ENCODE measurements around the gene GRID1. TPM values are rescaled to one million over a fixed set of nuclear protein-coding genes. Genes with fewer than 3 reads are reported as not detected.

GRID1 gene
- total RNA-seq, 4 donors from 2014 or later, result 0.40 to 1.9 (median 1.00) TPM

DNA sequence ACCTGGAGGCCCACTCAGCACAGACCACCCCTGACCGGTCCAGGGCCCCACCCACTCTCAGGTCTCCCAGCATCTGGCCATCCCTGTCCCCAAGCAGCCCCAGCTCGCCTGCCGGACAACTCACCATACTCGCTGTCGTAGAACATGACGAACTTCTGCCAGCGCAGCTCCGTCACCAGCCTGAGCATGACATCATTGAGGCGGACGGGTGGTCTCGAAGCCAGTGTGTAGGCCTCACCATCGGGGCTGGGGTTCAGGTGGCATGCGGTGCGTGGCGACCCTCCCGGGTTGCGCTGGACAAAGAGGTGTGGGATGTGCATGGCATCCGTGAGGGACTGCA lies 160.4 kb downstream of the GRID1 start:
- no peak overlapping the region for H3K4me3 ChIP-seq
- intact Hi-C loops (cut with DNase I; ENCODE audit: low total_unique reads) (no loop called here), in situ Hi-C loops (cut with MboI; ENCODE audit: low pct_ligation_motif_present in 1 of 4, low pct_unique_long_range_greater_than_20kb in 1 of 4, low sequenced_read_pairs in 3 of 4) (no loop called here)
- DNase-seq, result no peak
- no peaks in the 10 kb centered on the region for H3K36me3 ChIP-seq
- no peaks in the 10 kb centered on the region for H3K27me3 ChIP-seq
- H3K4me1 ChIP-seq, result no peaks in the 10 kb centered on the region
- no peak overlapping the region for H3K27ac ChIP-seq
- no peaks in the 10 kb centered on the region for H3K9me3 ChIP-seq
- 88 to 94% methylated on average over 7 to 18 of the region's 18 CpGs for WGBS, 2 donors (ENCODE audit: low coverage in 1 of 2)
- no peak for TF ChIP-seq EP300 (IDR thresholded peaks at IDR 0.05; ENCODE audit: low read depth)
- TF ChIP-seq POLR2AphosphoS5 (IDR thresholded peaks at IDR 0.05), result no peak
- TF ChIP-seq, protein P1, sequence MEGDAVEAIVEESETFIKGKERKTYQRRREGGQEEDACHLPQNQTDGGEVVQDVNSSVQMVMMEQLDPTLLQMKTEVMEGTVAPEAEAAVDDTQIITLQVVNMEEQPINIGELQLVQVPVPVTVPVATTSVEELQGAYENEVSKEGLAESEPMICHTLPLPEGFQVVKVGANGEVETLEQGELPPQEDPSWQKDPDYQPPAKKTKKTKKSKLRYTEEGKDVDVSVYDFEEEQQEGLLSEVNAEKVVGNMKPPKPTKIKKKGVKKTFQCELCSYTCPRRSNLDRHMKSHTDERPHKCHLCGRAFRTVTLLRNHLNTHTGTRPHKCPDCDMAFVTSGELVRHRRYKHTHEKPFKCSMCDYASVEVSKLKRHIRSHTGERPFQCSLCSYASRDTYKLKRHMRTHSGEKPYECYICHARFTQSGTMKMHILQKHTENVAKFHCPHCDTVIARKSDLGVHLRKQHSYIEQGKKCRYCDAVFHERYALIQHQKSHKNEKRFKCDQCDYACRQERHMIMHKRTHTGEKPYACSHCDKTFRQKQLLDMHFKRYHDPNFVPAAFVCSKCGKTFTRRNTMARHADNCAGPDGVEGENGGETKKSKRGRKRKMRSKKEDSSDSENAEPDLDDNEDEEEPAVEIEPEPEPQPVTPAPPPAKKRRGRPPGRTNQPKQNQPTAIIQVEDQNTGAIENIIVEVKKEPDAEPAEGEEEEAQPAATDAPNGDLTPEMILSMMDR (IDR thresholded peaks at IDR 0.05), result no peak
- no peak for TF ChIP-seq POLR2A (IDR thresholded peaks at IDR 0.05)

GRCh38 chr10:86205306-86206239 lies 161.0 kb downstream of the GRID1 start:
- DNase-seq, result no peak
- Histone ChIP-seq H3K9me3 (no peaks in the 10 kb centered on the region), H3K4me1 (no peaks in the 10 kb centered on the region), H3K27ac (no peak overlapping the region), H3K4me3 (no peak overlapping the region), H3K27me3 (no peaks in the 10 kb centered on the region), H3K36me3 (no peaks in the 10 kb centered on the region)
- TF ChIP-seq POLR2A (IDR thresholded peaks at IDR 0.05) (no peak), POLR2AphosphoS5 (IDR thresholded peaks at IDR 0.05) (no peak), EP300 (IDR thresholded peaks at IDR 0.05; ENCODE audit: low read depth) (no peak)
- TF ChIP-seq, protein P1 (IDR thresholded peaks at IDR 0.05), result no peak
- in situ Hi-C loops (cut with MboI; ENCODE audit: low pct_ligation_motif_present in 1 of 4, low pct_unique_long_range_greater_than_20kb in 1 of 4, low sequenced_read_pairs in 3 of 4), result no loop called here
- intact Hi-C loops (cut with DNase I; ENCODE audit: low total_unique reads), result no loop called here
- 61% methylated on average over 7 of the region's 7 CpGs; no CpG with 5 or more reads in 1 of the 2 donors for WGBS, 2 donors (ENCODE audit: low coverage in 1 of 2)

DNA sequence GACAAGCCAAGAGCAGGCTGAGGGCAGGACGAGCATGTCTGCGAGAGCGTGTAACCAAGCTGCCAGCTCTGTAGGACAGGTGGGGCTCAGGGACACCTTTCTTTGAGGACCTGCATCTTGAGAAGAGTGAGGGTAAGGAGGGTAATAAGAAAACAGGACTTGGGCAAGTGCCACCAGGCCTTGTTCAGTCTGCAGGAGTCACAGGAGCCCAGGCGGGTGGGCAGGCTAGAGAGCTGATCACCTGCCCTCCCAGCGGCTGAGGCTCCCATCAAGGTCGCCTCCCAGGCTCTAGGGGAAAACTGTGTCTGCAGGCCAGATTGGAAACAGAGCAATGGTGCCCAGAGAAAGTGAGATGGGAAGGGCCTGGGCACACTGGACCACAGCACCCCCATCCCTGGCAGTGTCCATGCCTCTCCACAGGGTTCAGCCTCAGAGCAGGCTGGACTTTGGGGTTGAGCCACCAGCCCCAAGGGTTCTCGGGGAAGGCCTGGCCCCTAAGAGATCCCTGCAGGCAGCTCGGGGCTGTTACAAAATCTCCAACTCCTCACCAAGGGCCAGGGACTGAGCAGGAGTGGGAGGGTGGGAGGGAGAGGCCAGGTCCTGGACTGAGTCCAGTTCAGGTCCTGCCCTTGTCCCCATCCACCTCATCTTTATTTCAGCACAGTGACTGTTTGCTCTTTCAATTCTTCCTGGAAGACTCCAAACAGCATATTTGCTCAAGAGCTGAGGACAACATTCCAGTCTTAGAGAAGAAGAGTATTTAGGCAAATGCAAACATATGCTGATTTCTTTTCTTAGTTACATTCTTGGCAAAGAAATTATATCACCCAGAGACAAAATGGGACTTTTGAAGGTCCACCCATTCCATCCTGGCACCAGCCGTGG lies 161.9 kb downstream of the GRID1 start:
- intact Hi-C loops (cut with DNase I; ENCODE audit: low total_unique reads) (no loop called here), in situ Hi-C loops (cut with MboI; ENCODE audit: low pct_ligation_motif_present in 1 of 4, low pct_unique_long_range_greater_than_20kb in 1 of 4, low sequenced_read_pairs in 3 of 4) (no loop called here)
- Histone ChIP-seq H3K27ac (no peak overlapping the region), H3K9me3 (no peaks in the 10 kb centered on the region), H3K4me3 (no peak overlapping the region), H3K4me1 (no peaks in the 10 kb centered on the region), H3K36me3 (no peaks in the 10 kb centered on the region), H3K27me3 (no peaks in the 10 kb centered on the region)
- 79% methylated on average over 9 of the region's 9 CpGs; no CpG with 5 or more reads in 1 of the 2 donors for WGBS, 2 donors (ENCODE audit: low coverage in 1 of 2)
- DNase-seq, result no peak
- TF ChIP-seq EP300 (IDR thresholded peaks at IDR 0.05; ENCODE audit: low read depth) (no peak), POLR2A (IDR thresholded peaks at IDR 0.05) (no peak), POLR2AphosphoS5 (IDR thresholded peaks at IDR 0.05) (no peak)
- TF ChIP-seq, protein P1 (IDR thresholded peaks at IDR 0.05), result no peak
